Stimulated activated CD8-positive, alpha-beta memory T cell treated with anti-CD3 and anti-CD28 coated beads, Interleukin-15, amount 100 ng/mL, for 48 hours (primary cell): Measurements from ENCODE around the gene FITM1.
A peak's percentile ranks its signal among the peaks of the same experiment; 100 is the strongest.

Experiments
- DNase-seq, 2 donors: peaks; one replicate each; pipeline ENCODE4 v3.0.0-alpha.2; 2020; ENCODE audit warnings: low read depth in 2 of 2

Gene FITM1

GRCh38 chr14:24130380-24130716 is at the start of gene FITM1:
Gene FITM1, plus strand, starts transcription at chr14:24130659. Its CDS starts 905 bp downstream, at chr14:24131564.
- DNase-seq: no peak

GRCh38 chr14:24080888-24081738 is 49.3 kb upstream of the FITM1 start:
- DNase-seq: peak; percentile 59 to 62

- DNase-seq: no peak
These were observed 48.7 kb upstream of the FITM1 start for GRCh38 chr14:24081739-24082211.

GRCh38 chr14:24082411-24083080 is 47.9 kb upstream of the FITM1 start:
- DNase-seq: no peak

- DNase-seq: no peak
These were observed 47.0 kb upstream of the FITM1 start for GRCh38 chr14:24083462-24083861.

GRCh38 chr14:24084440-24084839 is 46.0 kb upstream of the FITM1 start:
- DNase-seq: no peak

- no peak for DNase-seq
These were observed 45.2 kb upstream of the FITM1 start for GRCh38 chr14:24085215-24085614.

- no peak for DNase-seq
These were observed 44.1 kb upstream of the FITM1 start for GRCh38 chr14:24086193-24086955.

GRCh38 chr14:24087004-24087403 is 43.5 kb upstream of the FITM1 start:
- DNase-seq: no peak

GRCh38 chr14:24088095-24088494 is 42.4 kb upstream of the FITM1 start:
- DNase-seq: no peak

- DNase-seq: no peak
These were observed 40.6 kb upstream of the FITM1 start for GRCh38 chr14:24089890-24090289.

GRCh38 chr14:24092110-24092504 is 38.4 kb upstream of the FITM1 start:
- DNase-seq: no peak

GRCh38 chr14:24092505-24093206 is 37.8 kb upstream of the FITM1 start:
- DNase-seq: no peak

- DNase-seq: no peak
These were observed 37.1 kb upstream of the FITM1 start for GRCh38 chr14:24093207-24093900.

- DNase-seq: peak; percentile 88 to 89
These were observed 36.3 kb upstream of the FITM1 start, which contains the start of gene PCK2 for GRCh38 chr14:24093901-24094840. Gene PCK2, plus strand, starts transcription at chr14:24094311. Its CDS starts 95 bp downstream, at chr14:24094406.

GRCh38 chr14:24094841-24095270 is 35.6 kb upstream of the FITM1 start:
- no peak for DNase-seq

GRCh38 chr14:24095271-24096068 is 35.0 kb upstream of the FITM1 start:
- peak; percentile 61 to 64 for DNase-seq

- no peak for DNase-seq
These were observed 33.8 kb upstream of the FITM1 start for GRCh38 chr14:24096545-24097181.
